GM20431 (cell line): ENCODE measurements around the gene RAB37.

Source experiments
- in situ Hi-C: fragments of 300-500 bp; cut with MseI, MboI; formaldehyde crosslinking; loops from one replicate; pipeline ENCODE4 v1.15.0; 2020; ENCODE audit warnings: low sequenced_read_pairs; ENCODE audit not compliant: unreplicated experiment

Gene RAB37

GRCh38 chr17:74725111-74725510 lies 11.9 kb upstream of the RAB37 start:
- in situ Hi-C loops: no loop called here

GRCh38 chr17:74728033-74728701 lies 8.9 kb upstream of the RAB37 start:
- in situ Hi-C loops: no loop called here

GRCh38 chr17:74728702-74729075 lies 8.4 kb upstream of the RAB37 start:
- in situ Hi-C loops: no loop called here

DNA sequence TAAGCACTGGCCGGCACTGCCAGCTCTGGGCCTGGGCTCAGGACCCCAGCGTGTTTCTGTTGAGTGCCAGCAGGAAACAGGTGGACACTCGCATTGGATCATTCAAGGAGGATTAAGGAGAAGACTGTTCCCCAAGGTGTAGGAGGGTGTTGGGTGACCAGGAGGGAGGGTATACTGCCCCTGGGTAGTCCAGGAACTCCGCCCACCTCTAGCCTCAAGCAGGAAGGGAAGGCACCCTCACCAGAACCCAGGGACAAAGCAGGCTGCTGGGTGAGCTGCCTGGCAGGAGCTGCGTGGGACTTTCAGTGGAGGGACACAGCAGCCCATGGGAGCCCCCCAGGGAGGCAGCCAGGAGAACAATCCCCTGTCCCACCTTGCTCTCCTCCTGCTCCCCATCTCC lies 7.7 kb upstream of the RAB37 start:
- in situ Hi-C loops: no loop called here

- in situ Hi-C loops: no loop called here
Observed at GRCh38 chr17:74729866-74730265, 7.2 kb upstream of the RAB37 start.

DNA sequence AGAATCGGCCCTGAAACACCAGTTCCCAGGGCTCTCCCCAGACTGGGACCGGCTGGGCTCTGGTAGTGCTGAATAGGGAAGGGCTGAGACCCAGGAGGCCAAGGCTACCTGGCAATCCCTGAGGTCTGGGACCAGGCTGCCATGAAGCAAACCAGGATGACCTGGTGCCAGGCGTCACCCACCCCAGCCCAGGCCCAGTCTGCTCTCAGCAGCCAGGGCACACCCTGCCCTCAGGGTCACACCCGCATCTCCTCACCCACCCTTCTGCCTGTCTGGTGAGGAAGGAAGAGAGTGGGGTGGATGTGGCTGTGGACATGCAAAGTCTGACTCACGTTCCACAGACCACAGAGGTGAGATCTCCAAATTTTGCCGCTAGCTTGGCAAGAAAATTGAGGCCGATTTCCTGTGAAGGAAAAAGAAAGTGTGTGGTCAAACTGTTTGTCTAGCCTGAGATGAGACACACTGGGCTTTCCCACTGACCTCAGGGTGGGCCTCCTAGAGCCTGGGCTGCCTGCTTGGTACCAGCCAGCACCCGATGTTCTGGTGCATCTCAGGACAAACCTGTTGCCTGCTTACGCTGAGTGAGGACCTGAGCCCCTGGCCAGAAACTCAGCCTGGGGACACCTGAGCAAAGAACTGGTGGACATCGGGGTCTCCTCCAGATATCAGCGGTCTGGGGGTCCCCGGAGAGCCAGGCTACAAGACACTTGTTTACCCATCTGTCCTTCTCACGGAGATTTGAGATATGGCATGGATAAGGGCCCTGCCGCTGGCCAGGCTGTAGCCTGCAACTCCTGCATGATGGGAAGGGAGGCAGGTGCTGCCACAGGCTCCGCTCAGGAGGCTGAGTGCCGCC lies 6.3 kb upstream of the RAB37 start:
- in situ Hi-C loops: no loop called here

- in situ Hi-C loops: no loop called here
Observed at GRCh38 chr17:74731347-74731605, 5.8 kb upstream of the RAB37 start.

DNA sequence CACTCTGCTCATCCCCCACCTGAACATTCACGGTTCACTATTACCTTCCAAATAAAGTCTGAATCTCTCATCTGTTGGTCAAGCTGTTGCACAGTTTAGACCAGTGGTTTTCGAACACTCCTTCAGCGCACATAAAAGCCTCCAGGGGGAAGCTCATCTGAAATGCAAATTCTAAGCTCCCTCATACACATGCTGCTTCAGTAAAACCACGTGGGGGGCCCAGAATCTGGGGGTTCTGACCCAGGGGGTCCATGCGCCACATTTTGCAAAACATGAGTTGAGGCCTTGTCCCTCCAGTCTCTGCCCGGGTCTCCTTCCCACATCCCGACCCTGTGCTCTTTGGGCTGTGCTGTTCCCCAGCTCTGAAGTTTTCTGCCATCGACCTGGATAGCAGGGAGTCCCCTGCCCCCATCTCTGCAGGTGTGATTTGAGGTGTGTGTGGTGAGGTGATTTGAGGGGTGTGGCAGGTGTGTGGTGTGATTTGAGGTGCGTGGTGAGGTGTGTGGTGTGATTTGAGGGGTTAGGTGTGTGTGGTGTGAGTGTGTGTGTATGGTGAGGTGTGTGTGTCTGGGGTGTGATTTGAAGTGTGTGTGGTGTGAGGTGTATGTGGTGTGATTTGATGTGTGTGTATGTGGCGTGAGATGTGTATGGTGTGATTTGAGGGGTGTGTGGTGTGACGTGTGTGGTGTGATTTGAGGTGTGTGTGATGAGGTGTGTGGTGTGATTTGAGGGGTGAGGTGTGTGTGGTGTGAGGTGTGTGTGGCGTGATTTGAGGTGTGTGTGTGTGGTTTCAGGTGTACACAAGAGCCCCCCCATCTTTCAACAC lies 4.8 kb upstream of the RAB37 start:
- in situ Hi-C loops: no loop called here

DNA sequence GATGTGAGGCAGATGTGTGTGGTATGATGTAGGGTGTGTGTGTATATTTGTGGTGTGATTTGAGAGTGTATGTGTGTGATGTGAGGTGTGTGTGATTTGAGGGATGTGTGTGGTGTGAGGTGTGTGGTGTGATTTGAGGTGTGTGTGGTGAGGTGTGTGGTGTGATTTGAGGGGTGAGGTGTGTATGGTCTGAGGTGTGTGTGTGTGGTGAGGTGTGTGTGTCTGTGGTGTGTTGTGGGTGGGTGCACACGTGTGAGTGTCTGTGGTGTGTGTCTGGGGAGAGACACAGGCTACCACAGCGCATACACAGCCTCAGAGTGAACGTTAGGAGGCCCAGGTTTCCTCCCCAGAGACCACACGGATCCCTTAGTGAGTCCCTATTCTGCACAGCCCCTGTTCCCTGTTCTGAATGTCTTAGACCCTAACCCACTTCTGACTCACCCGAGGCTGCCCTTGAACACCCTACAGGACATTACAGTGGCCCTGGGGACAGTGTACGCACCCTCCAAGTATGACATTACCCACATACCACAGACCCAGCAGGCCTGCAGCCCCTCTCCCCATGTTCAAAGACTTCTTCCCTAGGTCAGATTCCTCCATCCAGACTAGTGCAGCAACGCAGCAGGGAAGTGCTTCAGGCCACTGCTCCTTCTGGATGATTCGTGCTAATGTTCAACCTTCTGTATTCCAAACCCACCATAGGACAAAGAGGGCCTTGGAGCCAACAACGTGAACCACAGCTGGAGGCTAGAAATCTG lies 3.5 kb upstream of the RAB37 start:
- in situ Hi-C loops: no loop called here

- in situ Hi-C loops: no loop called here
Observed at GRCh38 chr17:74734256-74734655, 2.8 kb upstream of the RAB37 start.

DNA sequence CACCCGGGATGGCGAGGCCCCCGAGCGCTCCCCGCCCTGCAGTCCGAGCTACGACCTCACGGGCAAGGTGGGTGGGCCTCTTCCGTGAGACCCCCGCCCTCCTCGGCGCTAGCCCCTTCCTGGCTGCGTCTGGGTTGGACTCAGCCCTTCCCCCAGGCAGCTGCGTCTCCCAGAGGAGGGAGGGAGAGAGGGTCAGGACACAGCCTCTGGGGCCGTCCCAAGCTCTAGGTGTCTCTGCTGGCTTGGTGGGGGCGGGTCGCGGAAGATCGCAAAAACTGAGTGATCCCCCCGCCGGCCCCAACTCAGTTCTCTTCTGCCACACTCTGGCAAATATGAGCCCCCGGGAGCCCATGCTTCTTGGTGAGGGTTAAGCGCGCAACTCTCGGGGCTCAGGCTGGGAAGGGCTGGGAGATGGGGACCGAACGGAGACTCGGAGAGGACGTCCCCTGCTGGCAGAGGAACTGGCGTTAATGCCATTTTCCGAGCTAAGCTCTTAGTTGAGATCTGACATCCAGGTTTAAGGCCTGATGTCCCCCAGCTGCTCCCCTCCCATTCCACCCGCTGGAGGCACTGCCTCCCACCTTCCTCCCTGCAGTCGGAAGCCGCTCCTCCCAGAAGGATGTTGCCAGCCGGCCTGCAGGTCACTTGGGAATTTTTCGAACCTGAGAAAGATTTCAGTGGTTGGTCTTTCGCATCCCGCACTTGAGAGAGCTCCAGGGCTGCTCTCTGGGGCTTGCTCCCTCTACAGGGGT lies 419 bp downstream of the RAB37 start:
- in situ Hi-C loops: no loop called here

GRCh38 chr17:74738051-74738996 lies 1.3 kb downstream of the RAB37 start:
- in situ Hi-C loops: no loop called here

DNA sequence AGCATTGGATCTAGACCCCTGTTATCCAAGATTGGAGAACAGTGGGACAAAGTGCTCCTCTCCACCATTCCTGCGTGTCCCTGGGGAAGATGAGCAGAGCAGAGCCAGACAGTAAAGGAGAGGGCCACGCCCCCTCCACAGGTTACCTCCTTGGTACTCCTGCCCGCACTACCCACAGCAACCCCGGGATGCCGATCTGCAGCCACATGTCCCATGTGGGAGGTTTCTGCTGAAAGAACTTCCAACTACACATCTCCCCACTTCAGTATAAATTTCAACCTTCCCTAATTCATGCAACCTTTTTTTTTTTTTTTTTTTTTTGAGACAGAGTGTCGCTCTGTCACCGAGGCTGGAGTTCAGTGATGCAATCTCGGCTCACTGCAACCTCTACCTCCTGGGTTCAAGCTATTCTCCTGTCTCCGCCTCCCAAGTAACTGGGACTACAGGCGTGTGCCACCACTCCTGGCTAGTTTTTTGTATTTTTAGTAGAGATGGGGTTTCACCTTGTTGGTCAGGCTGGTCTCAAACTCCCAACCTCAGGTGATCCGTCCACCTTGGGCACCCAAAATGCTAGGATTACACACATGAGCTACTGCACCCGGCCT lies 2.3 kb downstream of the RAB37 start:
- in situ Hi-C loops: no loop called here

DNA sequence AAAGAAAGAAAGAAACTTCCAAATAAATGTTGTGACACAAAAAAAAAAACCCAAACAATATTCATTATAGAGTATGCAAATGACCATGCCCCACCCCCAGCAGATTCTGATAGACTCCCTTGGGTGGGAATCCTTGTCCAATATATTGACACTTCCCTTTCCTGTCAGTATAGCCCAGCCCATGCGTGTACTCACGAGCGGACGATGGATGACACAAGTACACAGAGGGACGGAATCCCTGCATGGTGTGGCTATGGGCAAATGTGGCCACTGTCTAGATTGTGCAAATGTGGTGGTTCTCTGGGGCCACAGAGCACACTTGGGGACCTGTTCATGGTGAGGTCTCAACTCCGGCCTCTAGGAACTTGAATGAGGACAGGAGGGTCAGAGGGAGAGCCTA lies 3.1 kb downstream of the RAB37 start:
- in situ Hi-C loops: no loop called here

DNA sequence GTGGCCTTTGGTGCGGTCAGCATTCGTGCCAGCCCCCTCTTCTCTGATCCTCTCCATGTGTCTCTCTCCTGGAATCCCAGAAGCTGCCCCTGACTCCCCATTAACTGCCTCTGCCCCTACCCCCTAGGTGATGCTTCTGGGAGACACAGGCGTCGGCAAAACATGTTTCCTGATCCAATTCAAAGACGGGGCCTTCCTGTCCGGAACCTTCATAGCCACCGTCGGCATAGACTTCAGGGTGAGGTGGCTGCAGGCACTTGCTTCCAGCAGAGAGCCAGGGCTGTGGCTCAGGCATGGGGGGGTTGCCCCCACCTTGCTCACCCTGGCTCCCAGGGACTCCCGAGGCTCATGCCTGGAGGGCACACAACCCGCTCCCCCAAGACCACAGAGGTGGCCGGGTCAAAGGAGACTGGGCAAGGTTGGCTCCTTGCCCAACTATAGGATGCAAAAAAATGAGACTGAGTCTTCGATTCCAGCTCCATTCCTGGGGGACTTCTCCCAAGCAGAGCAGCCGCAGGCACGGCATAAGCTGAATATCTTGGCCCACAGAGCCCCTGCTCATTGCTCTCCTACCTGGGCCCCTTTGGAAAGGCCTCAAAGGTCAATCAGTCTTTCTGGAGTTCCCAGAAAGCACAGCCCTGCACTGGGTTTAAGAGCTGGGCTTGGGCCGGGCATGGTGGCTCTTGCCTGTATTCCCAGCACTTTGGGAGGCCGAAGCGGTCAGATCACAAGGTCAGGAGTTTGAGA lies 3.8 kb downstream of the RAB37 start:
- in situ Hi-C loops: no loop called here

GRCh38 chr17:74742153-74742515 lies 5.1 kb downstream of the RAB37 start:
- in situ Hi-C loops: no loop called here

- in situ Hi-C loops: no loop called here
Observed at GRCh38 chr17:74742978-74743545, 6.0 kb downstream of the RAB37 start.
